NT2/D1 (cell line): ENCODE results near the gene PCDHA1.
"Not testable (repeated sequence)": the region's sequence is repeated elsewhere in the genome, so short reads cannot be mapped to it uniquely, and the experiment has no call there.

Experiments
- DNase-seq: peaks from one replicate; pipeline ENCODE4 v3.0.0-alpha.2; 2011; ENCODE audit warnings: low read depth, low spot score
- H3K27me3 ChIP-seq: 2 replicates; pipeline ENCODE4 v1.6.0; 2011; ENCODE audit warnings: mild to moderate bottlenecking; ENCODE audit not compliant: insufficient read length, insufficient read depth
- H3K36me3 ChIP-seq: 2 replicates; pipeline ENCODE4 v1.6.1; 2011; ENCODE audit warnings: mild to moderate bottlenecking, low read length, mixed read lengths; ENCODE audit not compliant: insufficient read depth, insufficient read length
- H3K4me1 ChIP-seq: 2 replicates; pipeline ENCODE4 v1.5.1; 2011; ENCODE audit not compliant: insufficient read depth, insufficient read length
- H3K4me3 ChIP-seq: 2 replicates; pipeline ENCODE4 v1.5.1; 2011; ENCODE audit warnings: low read depth; ENCODE audit not compliant: insufficient read length
- H3K9ac ChIP-seq: 2 replicates; pipeline ENCODE4 v1.6.0; 2011; ENCODE audit warnings: low read depth; ENCODE audit not compliant: insufficient read length
- H3K9me3 ChIP-seq: 2 replicates; pipeline ENCODE4 v1.5.1; 2011; ENCODE audit warnings: mild to moderate bottlenecking, low read length; ENCODE audit not compliant: insufficient read depth
- SUZ12 ChIP-seq: IDR thresholded peaks from 2 replicates; pipeline ENCODE4 v1.6.1; 2011; ENCODE audit not compliant: insufficient read length, insufficient read depth; ENCODE audit errors: extremely low read depth
- YY1 ChIP-seq: IDR thresholded peaks from 2 replicates; pipeline ENCODE4 v1.6.1; 2011; ENCODE audit not compliant: insufficient read length, insufficient read depth
- ZNF274 ChIP-seq: IDR thresholded peaks from 2 replicates; pipeline ENCODE4 v1.6.1; 2011; ENCODE audit warnings: mild to moderate bottlenecking, low read depth, low read length

Gene PCDHA1

DNA sequence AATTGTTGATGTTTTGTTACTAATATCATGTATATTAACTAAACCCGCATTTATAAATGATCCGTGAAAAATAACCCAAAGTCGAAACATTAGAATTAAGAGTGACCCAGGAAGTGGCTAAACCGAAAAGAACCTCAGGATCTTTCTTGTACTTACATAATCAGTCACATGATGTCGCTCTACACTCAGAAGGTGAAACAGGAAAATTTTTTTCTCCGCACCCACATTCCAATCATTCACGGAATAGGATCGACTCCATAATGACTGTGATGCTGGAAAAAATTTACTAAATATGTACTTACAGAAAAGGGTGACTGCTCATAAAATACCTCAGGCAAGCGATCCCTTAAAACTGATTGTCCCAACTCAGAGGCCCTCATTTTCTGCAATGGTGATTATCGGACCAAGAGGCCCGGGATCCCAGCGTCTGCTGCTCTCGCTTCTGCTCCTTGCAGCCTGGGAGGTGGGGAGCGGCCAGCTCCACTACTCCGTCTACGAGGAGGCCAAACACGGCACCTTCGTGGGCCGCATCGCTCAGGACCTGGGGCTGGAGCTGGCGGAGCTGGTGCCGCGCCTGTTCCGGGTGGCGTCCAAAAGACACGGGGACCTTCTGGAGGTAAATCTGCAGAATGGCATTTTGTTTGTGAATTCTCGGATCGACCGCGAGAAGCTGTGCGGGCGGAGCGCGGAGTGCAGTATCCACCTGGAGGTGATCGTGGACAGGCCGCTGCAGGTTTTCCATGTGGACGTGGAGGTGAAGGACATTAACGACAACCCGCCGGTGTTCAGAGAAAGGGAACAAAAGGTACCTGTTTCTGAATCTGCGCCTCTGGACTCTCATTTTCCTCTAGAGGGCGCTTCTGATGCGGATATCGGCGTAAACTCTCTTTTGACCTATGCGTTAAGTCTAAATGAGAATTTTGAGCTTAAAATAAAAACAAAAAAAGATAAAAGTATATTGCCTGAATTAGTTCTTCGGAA is 89.4 kb downstream of the PCDHA1 start, which contains the start of gene PCDHA12:
PCDHA12 (plus strand) TSS at position 224 of the 981 bp plus-strand sequence; CDS start at position 389, 165 bp downstream.
- peak within 1 kb of the TSS; percentile 42 for H3K4me3 ChIP-seq
- peaks cover 12% of the 10 kb centered on the region; the same call in 1 of the 2 replicates for H3K9me3 ChIP-seq
- no peak for TF ChIP-seq SUZ12
- no peak for TF ChIP-seq ZNF274
- no peak for TF ChIP-seq YY1
- peak within 1 kb of the TSS; percentile 10 for H3K9ac ChIP-seq
- no peaks in the 10 kb centered on the region for H3K27me3 ChIP-seq
- no peak for DNase-seq
- H3K4me1 ChIP-seq = no peaks in the 10 kb centered on the region
- peaks cover 15% of the 10 kb centered on the region for H3K36me3 ChIP-seq

GRCh38 chr5:140876541-140877261 is 90.8 kb downstream of the PCDHA1 start:
- not testable (repeated sequence) for H3K36me3 ChIP-seq, DNase-seq, H3K27me3 ChIP-seq, H3K4me1 ChIP-seq, H3K4me3 ChIP-seq, H3K9me3 ChIP-seq, H3K9ac ChIP-seq

DNA sequence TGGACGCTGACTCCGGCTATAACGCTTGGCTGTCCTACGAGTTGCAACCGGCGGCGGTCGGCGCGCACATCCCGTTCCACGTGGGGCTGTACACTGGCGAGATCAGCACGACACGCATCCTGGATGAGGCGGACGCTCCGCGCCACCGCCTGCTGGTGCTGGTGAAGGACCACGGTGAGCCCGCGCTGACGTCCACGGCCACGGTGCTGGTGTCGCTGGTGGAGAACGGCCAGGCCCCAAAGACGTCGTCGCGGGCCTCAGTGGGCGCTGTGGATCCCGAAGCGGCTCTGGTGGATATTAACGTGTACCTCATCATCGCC is 91.3 kb downstream of the PCDHA1 start:
- peaks cover 4% of the 10 kb centered on the region; the same call in 1 of the 2 replicates for H3K9me3 ChIP-seq
- H3K9ac ChIP-seq = no peak overlapping the region
- peaks cover 10% of the 10 kb centered on the region for H3K36me3 ChIP-seq
- H3K4me3 ChIP-seq = no peak overlapping the region
- H3K27me3 ChIP-seq = no peaks in the 10 kb centered on the region
- H3K4me1 ChIP-seq = no peaks in the 10 kb centered on the region
- no peak for DNase-seq
- TF ChIP-seq YY1 = no peak
- TF ChIP-seq ZNF274 = no peak
- TF ChIP-seq SUZ12 = no peak

DNA sequence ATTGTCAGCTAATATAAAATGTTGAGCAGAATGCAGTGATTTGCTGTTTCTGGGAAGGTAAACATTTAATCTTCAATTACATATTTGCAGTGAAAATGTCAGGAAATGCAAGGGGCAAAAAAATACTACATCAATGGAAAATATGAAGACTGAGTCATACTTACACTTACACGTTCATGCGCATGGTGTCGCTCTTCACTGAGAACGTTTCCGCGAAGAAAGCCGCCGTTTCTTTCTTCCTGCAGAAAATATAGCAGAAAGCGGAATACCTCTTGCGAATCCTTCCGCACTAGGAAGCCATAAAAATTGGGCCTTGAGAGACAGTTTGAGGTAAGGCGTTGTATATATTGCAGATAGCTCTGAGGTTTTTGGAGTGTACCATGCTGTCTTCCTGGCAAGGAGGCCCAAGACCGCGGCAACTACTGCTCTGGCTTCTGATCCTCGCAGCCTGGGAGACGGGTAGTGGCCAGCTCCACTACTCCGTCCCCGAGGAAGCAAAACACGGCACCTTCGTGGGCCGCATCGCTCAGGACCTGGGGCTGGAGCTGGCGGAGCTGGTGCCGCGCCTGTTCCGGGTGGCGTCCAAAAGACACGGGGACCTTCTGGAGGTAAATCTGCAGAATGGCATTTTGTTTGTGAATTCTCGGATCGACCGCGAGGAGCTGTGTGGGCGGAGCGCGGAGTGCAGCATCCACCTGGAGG is 96.1 kb downstream of the PCDHA1 start, which contains the start of gene PCDHA13:
PCDHA13 (plus strand) TSS at position 236 of the 702 bp plus-strand sequence; CDS start at position 381, 145 bp downstream.
- TF ChIP-seq YY1 = no peak
- Histone ChIP-seq H3K9ac (no peak within 1 kb of the TSS), H3K9me3 (peaks cover 9% of the 10 kb centered on the region; the same call in 1 of the 2 replicates), H3K36me3 (peaks cover 10% of the 10 kb centered on the region), H3K4me1 (no peaks in the 10 kb centered on the region), H3K4me3 (peak within 1 kb of the TSS; percentile 40), H3K27me3 (no peaks in the 10 kb centered on the region)
- no peak for DNase-seq

DNA sequence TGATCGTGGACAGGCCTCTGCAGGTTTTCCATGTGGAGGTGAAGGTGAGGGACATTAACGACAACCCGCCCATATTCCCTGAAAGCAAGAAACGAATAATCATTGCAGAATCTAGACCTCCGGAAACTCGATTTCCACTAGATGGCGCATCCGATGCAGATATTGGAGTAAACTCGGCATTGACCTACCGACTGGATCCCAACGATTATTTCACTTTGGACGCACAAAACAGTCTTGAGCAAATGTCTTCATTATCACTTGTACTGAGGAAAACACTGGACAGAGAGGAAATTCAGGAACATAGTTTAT is 96.6 kb downstream of the PCDHA1 start:
- DNase-seq = no peak
- H3K4me1 ChIP-seq = no peaks in the 10 kb centered on the region
- H3K27me3 ChIP-seq = no peaks in the 10 kb centered on the region
- H3K36me3 ChIP-seq = peaks cover 5% of the 10 kb centered on the region
- peaks cover 9% of the 10 kb centered on the region; the same call in 1 of the 2 replicates for H3K9me3 ChIP-seq
- H3K9ac ChIP-seq = no peak overlapping the region
- H3K4me3 ChIP-seq = peak overlapping the region; percentile 40
- TF ChIP-seq SUZ12 (no peak), YY1 (no peak), ZNF274 (no peak)

- no peak overlapping the region for H3K9ac ChIP-seq
- no peaks in the 10 kb centered on the region for H3K4me1 ChIP-seq
- no peak for DNase-seq
- H3K4me3 ChIP-seq = no peak overlapping the region
- TF ChIP-seq SUZ12 (no peak), ZNF274 (no peak), YY1 (no peak)
- no peaks in the 10 kb centered on the region for H3K27me3 ChIP-seq
- peaks cover 4% of the 10 kb centered on the region for H3K36me3 ChIP-seq
- peaks cover 9% of the 10 kb centered on the region; the same call in 1 of the 2 replicates for H3K9me3 ChIP-seq
These were observed 97.4 kb downstream of the PCDHA1 start for GRCh38 chr5:140883373-140883772.
